Measurements from ENCODE around the gene VCL.

- TF ChIP-seq POLR2A (IDR thresholded peaks at IDR 0.05) (no peak), CTCF (IDR thresholded peaks at IDR 0.05) (no peak)
Measured at GRCh38 chr10:74109452-74109851, 111.5 kb downstream of the VCL start.

All from vagina (tissue), 2 donors.